ENCODE measurements around the gene PASK.

DNA sequence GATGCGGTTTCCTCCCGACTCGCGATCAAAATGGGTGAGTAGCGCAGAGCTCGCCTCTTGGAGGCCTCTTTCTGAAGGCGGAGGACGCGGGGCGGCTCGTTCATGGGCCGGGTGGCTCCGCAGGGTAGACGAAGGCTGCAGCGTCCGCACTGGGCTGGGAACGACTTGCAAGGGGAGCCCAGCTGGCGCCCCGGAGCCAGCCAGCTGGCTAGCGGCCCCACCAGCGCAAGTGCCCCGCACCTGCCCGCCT lies 328 bp upstream of the PASK start:
- TF ChIP-seq FOS (IDR thresholded peaks at IDR 0.05; ENCODE audit: low read depth, low read length), result no peak
- TF ChIP-seq, protein P1, sequence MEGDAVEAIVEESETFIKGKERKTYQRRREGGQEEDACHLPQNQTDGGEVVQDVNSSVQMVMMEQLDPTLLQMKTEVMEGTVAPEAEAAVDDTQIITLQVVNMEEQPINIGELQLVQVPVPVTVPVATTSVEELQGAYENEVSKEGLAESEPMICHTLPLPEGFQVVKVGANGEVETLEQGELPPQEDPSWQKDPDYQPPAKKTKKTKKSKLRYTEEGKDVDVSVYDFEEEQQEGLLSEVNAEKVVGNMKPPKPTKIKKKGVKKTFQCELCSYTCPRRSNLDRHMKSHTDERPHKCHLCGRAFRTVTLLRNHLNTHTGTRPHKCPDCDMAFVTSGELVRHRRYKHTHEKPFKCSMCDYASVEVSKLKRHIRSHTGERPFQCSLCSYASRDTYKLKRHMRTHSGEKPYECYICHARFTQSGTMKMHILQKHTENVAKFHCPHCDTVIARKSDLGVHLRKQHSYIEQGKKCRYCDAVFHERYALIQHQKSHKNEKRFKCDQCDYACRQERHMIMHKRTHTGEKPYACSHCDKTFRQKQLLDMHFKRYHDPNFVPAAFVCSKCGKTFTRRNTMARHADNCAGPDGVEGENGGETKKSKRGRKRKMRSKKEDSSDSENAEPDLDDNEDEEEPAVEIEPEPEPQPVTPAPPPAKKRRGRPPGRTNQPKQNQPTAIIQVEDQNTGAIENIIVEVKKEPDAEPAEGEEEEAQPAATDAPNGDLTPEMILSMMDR (conservative IDR thresholded peaks at IDR 0.05; ENCODE audit: low read depth, low read length), result no peak
- TF ChIP-seq CEBPB (IDR thresholded peaks at IDR 0.05; ENCODE audit: low read depth, low read length), result no peak
- no peak for TF ChIP-seq BHLHE40 (IDR thresholded peaks at IDR 0.05; ENCODE audit: low read depth, low read length)
- TF ChIP-seq POLR2A (IDR thresholded peaks at IDR 0.05; ENCODE audit: low read depth, low read length), result no peak
- TF ChIP-seq MAFK (IDR thresholded peaks at IDR 0.05; ENCODE audit: low read depth, low read length), result no peak
- no peak for TF ChIP-seq RAD21 (IDR thresholded peaks at IDR 0.05; ENCODE audit: low read length)
- TF ChIP-seq RFX5 (IDR thresholded peaks at IDR 0.05; ENCODE audit: low read depth, low read length), result no peak
- TF ChIP-seq, protein P2, sequence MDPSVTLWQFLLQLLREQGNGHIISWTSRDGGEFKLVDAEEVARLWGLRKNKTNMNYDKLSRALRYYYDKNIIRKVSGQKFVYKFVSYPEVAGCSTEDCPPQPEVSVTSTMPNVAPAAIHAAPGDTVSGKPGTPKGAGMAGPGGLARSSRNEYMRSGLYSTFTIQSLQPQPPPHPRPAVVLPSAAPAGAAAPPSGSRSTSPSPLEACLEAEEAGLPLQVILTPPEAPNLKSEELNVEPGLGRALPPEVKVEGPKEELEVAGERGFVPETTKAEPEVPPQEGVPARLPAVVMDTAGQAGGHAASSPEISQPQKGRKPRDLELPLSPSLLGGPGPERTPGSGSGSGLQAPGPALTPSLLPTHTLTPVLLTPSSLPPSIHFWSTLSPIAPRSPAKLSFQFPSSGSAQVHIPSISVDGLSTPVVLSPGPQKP (IDR thresholded peaks at IDR 0.05; ENCODE audit: borderline replicate concordance, low read depth, low read length), result no peak

Data from IMR-90 (cell line).